Duodenal mucosa (tissue), 2 donors: ENCODE measurements around the gene C1QTNF6.

Experiments
- H3K27ac ChIP-seq: one replicate; pipeline ENCODE4 v1.7.0; 2013; ENCODE audit warnings: low read depth, low read length
- H3K27me3 ChIP-seq, 2 donors: one replicate each; pipeline ENCODE4 v1.7.0; 2013; ENCODE audit warnings: low read length in 2 of 2, control low read depth in 1 of 2; ENCODE audit not compliant: insufficient read depth in 2 of 2, control insufficient read depth in 1 of 2
- H3K36me3 ChIP-seq, 2 donors: one replicate each; pipeline ENCODE4 v1.7.0; 2013; ENCODE audit warnings: low read length in 2 of 2, control low read depth in 1 of 2; ENCODE audit not compliant: insufficient read depth in 2 of 2, control insufficient read depth in 1 of 2
- H3K4me1 ChIP-seq, 2 donors: one replicate each; pipeline ENCODE4 v1.7.0; 2013; ENCODE audit warnings: low read length in 2 of 2, control low read depth in 1 of 2; ENCODE audit not compliant: insufficient read depth in 2 of 2, control insufficient read depth in 1 of 2
- H3K4me3 ChIP-seq, 2 donors: one replicate each; pipeline ENCODE4 v1.7.0; 2013; ENCODE audit warnings: low read length in 2 of 2, low read depth in 1 of 2
- H3K9ac ChIP-seq, 2 donors: one replicate each; pipeline ENCODE4 v1.7.0; 2013; ENCODE audit warnings: low read length in 2 of 2, low read depth in 1 of 2
- H3K9me3 ChIP-seq, 2 donors: one replicate each; pipeline ENCODE4 v1.7.0; 2013; ENCODE audit warnings: low read length in 2 of 2, control low read depth in 1 of 2; ENCODE audit not compliant: control insufficient read depth in 1 of 2

The C1QTNF6 gene

DNA sequence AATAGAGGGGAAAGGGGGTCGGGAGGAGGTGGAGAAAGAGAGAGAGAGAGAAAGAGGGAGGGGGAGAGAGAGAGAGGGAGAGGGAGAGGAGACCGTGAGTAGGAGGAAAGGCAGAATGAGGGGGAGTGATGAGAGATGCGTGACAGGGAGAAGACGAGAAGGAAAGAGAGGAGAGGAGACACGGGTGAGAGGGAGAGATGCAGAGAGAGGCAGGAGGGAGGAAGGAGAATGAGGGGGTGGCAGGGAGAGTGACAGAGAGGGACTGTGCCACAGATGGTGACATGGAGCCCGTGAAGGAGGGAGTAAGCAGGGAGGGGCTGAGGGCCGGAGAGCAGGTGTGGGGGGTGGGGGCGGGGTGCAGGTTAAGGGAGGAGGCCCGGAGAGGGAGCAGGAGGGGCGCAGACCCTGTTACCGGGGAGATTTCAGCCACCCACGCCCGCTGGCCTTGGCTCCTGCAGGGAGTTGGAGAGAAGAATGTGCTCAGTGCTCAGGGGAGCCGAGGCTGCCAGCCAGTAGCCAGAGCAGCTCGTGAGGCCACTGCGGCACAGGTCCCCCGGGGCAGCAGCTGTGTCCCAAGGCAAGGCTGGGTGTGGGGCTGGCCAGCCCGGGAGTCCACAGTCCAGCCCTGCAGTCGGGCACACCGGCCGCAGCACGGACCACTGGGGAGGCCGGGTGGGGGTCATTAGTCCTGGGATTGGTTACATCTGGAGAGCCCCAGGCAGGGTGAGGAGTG lies 24.3 kb upstream of the C1QTNF6 start, which contains the start of gene SSTR3:
SSTR3 (minus strand) TSS at position 304 of the 733 bp plus-strand sequence. CDS start 4,674 bp downstream, outside the sequence.
- Histone ChIP-seq H3K36me3 (no peaks in the 10 kb centered on the region), H3K4me1 (no peaks in the 10 kb centered on the region), H3K9ac (no peak within 1 kb of the TSS)

DNA sequence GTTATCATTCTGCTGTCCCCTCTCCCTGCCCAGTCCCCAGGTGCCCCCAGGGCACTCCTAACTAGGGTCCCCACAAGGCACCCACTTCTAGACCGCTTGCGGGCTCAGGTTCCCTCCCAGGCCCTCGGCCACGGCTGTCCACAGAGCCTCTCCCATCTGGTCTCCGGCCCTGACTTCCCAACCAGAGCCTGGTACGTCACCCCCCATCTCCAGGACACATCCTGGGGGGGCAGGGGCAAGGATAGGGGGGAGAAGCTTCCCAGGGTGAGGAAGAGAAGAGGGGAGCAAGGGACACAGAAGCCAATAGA lies 23.8 kb upstream of the C1QTNF6 start:
- no peak overlapping the region for H3K9ac ChIP-seq
- no peak overlapping the region for H3K4me3 ChIP-seq

More for the DNA sequence above, 24.3 kb upstream of the C1QTNF6 start, which contains the start of gene SSTR3:
- H3K9me3 ChIP-seq: no peaks in the 10 kb centered on the region
- H3K4me3 ChIP-seq: no peak within 1 kb of the TSS
- H3K27me3 ChIP-seq: peaks cover 0 to 7% of the 10 kb centered on the region in 2 donors
- H3K27ac ChIP-seq: no peak within 1 kb of the TSS

DNA sequence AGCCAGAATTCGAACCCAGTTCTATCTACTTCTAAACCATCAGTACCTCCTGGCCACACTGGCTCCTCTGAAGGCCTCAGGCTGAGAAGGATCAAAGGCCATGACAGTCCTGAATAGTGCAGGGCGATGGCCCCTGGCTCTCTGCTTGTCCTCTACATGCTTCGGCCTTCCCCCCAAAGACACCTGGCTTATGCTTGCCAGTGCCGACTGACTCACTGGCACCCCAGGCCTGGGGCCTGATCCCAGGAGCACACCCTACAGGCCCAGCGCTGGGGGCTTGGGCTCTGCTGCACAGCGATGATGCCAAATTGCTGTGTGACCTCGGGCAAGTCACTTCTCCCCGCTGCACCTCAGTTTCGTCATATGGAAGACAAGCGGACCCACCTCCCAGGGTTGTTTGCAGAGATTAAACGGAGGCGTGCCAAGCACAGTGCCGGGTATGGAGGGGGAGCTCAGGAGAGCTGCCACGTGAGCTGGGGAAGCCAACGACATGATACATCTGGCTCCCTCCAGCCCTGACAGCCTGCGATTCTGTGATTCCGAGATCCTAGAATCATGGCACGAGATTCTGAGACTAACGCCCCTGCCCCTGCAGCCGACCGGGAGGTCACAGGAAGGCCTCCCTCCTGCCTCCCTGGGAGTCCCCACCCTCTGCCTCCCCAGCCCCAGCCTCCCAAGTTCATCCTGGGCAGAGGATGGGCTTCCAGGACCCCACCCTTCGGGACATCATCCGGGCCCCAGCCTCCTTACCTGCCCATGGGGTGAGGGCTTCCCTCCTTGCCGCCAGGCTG lies 23.2 kb upstream of the C1QTNF6 start:
- Histone ChIP-seq H3K36me3 (no peaks in the 10 kb centered on the region), H3K9me3 (no peaks in the 10 kb centered on the region), H3K4me1 (no peaks in the 10 kb centered on the region), H3K27me3 (peaks cover 0 to 7% of the 10 kb centered on the region in 2 donors), H3K4me3 (no peak overlapping the region), H3K27ac (no peak overlapping the region), H3K9ac (no peak overlapping the region)

More for the DNA sequence above, 23.8 kb upstream of the C1QTNF6 start:
- Histone ChIP-seq H3K27ac (no peak overlapping the region), H3K36me3 (no peaks in the 10 kb centered on the region), H3K4me1 (no peaks in the 10 kb centered on the region), H3K9me3 (no peaks in the 10 kb centered on the region), H3K27me3 (peaks cover 0 to 7% of the 10 kb centered on the region in 2 donors)

DNA sequence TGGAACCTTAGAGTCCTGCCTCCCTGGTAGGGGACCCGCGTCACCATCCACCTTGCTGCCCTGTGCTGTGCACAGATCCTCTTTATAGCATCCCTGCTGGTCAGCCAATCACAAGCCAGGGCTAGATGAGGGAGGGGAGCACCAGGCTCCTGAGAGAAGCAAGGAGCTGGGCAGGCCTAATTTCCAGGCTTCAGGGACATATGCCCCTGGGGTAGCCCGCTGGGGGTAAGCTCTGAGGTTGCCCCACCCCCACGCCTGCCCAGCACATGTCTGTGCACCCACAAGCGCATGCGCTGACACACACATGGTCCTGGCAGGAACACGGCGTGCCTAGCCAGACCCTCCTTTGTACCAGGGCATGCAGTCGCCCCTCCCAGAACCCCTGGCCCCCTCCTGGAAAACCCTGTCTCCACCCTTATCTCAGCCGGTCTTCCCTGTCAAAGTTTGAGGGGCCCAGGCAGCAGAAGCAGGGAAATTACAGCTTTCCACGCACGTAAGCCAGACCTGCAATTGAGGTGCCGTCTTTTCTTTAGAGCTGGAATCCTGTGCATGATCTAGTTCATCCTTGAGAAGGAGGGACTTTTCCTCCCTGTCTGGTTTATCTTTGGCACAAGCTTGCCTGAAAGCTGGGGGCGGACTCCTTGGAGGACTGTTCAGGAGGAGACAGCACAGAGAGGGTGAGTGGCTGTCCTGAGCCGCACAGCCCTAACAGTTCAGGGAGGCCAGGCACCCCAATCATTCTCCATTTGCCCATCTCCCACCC lies 22.2 kb upstream of the C1QTNF6 start:
- Histone ChIP-seq H3K36me3 (no peaks in the 10 kb centered on the region), H3K27ac (no peak overlapping the region), H3K27me3 (peaks cover 0 to 7% of the 10 kb centered on the region in 2 donors), H3K9me3 (no peaks in the 10 kb centered on the region), H3K9ac (no peak overlapping the region), H3K4me3 (no peak overlapping the region), H3K4me1 (no peaks in the 10 kb centered on the region)

DNA sequence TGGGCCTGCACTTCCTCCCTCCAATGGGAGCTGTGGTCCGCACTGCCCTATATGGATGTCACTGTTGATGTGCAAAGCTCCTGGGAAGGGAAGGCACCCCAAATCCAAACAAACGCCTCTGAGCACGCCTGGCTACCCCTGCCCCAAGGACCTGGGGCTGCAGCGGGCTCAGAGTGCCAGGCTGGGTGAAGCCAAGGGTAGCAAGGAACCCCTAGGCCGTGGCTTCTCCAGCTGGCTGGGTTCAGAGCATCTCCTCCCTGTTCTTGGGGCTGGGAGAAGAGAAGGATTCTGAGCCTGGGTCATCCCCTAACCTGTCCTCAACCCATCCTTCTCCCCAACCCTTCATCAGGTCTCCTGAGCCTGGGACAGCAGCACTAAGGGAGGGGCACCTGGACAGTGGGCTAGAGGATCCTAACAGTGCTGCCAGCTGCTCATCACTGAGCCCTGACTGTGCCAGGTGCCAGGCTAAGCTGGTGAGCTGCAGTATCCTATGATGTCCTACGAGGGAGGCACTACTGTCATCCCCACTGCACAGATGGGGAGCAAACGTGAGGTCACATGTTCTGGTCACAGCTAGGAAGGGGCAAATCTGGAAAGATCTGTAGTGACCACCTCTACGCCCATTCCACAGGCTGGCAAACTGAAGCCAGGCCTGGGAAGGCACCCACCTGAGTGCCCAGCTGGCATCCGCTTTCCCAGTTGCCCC lies 21.2 kb upstream of the C1QTNF6 start:
- no peak overlapping the region for H3K27ac ChIP-seq
- H3K27me3 ChIP-seq: peaks cover 0 to 7% of the 10 kb centered on the region in 2 donors
- no peaks in the 10 kb centered on the region for H3K36me3 ChIP-seq
- no peak overlapping the region for H3K9ac ChIP-seq
- no peaks in the 10 kb centered on the region for H3K9me3 ChIP-seq
- H3K4me3 ChIP-seq: no peak overlapping the region
- H3K4me1 ChIP-seq: no peaks in the 10 kb centered on the region

DNA sequence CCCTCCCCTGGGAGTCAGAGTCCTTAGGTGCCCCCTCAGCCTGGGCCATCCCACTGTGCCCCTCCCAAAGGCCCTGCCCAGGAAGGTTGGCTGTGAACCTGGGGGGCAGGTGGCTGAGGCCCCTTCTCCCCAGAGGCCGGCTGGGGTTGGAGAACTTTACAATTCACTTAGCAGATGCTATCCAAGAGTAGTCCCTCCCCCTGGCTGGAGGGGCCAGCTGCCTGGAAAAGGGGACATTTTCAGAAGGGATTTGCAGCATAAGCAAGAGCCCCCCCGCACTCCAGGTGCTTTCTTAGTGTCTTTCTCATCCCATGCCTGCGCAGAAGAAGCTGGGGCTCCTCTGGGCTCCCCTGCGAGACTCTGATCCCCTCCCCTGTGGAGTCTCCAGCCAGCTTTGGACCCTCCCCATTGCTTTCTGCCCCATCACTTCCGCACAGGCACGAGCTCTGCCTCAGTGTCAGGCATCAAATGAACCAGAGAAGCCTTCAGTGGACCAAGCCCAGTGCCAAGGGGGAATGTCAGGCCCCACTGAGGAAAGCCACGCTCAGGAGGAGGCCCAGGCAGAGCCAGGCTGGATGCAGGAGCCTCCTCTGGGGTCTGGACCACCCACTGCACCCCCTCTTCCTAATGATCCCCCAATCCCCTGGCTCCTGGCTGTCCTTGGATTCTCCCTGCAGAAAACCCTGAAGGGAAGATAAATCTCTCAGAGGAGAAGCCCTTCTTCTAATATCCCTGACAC lies 20.5 kb upstream of the C1QTNF6 start:
- Histone ChIP-seq H3K4me3 (no peak overlapping the region), H3K27ac (no peak overlapping the region), H3K4me1 (no peaks in the 10 kb centered on the region), H3K9ac (no peak overlapping the region), H3K27me3 (peaks cover 0 to 7% of the 10 kb centered on the region in 2 donors), H3K9me3 (no peaks in the 10 kb centered on the region), H3K36me3 (no peaks in the 10 kb centered on the region)

DNA sequence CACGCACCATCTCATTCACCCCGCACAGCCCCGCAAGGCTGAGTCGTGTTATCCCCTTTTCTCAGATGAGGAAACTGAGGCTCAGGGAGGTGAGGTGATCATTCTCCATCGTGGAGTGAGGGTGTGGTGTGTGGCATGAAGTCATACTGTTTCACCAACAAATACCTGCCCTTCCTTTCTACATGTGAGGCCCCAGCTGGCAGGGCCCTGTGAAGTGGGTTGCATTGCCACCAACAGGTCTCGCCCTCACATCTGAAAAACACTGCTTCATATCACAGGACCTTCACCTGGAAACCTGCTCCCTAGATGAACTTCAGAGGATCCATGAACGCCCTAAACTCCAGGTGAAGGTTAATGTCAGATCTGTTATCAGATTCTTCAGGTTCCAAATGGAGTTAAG lies 19.9 kb upstream of the C1QTNF6 start:
- Histone ChIP-seq H3K9me3 (no peaks in the 10 kb centered on the region), H3K27me3 (peaks cover 0 to 7% of the 10 kb centered on the region in 2 donors), H3K27ac (no peak overlapping the region), H3K36me3 (no peaks in the 10 kb centered on the region), H3K9ac (no peak overlapping the region), H3K4me3 (no peak overlapping the region), H3K4me1 (no peaks in the 10 kb centered on the region)

DNA sequence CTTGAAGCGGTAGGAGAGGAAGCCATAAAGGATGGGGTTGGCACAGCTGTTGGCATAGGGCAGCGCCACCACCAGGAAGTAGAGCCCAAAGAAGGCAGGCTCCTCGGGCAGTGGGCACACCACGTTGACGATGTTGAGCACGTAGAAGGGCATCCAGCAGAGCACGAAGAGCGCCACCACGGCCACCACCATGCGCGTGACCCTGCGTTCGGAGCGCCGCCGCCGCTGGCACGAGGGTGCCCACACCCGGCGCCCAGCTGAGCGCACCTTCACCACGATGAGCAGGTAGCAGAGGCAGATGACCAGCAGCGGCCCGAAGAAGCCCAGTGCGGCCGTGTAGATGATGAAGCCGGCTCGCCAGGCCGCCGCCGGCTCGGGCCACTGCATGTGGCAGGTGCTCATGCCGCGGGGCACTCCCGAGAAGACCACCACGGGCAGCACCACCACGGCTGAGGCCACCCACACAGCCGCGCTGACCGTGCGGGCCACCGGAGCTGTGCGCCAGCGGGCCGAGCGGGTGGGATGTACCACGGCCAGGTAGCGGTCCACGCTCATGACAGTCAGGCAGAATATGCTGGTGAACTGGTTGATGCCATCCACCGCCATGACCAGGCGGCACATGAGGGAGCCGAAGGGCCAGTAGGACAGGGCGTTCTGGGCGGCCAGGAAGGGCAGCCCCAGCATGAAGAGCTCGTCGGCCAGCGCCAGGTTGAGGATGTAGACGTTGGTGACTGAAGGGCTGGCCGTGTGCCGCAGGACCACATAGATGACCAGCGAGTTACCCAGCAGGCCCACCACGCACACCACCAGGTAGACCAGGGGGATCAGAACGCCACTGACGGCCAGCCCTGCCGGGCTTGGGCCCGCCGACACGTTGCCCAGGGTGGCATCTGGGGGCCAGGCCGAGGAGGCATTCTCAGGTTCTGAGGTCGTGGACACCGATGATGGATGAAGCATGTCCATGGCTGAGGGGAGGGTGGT lies 19.1 kb upstream of the C1QTNF6 start:
- Histone ChIP-seq H3K36me3 (no peaks in the 10 kb centered on the region), H3K9ac (no peak overlapping the region), H3K27me3 (peaks cover 0 to 7% of the 10 kb centered on the region in 2 donors), H3K9me3 (no peaks in the 10 kb centered on the region), H3K4me3 (no peak overlapping the region), H3K4me1 (no peaks in the 10 kb centered on the region), H3K27ac (no peak overlapping the region)
